ENCODE results near the gene RFT1.

The RFT1 gene

DNA sequence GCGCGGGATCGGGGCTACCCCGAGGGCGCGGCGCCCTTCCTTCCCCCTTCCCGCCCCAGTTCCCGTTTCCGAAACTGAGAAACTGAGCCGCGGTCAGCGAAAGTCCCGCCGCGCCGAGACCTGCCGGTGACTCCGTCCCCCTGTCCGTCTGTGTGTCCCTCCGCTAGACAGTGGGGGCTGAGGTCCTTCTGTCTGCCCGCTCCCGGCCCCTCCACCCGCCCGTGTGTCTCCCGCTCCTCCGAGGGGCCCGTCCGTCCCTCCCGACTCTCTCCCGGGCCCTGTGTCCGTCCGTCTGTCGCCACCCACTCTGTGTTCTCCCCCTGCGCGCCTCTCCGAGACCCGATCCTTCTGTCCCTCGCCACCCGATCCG lies 31.2 kb upstream of the RFT1 start (continued):
- TF ChIP-seq, protein P1, sequence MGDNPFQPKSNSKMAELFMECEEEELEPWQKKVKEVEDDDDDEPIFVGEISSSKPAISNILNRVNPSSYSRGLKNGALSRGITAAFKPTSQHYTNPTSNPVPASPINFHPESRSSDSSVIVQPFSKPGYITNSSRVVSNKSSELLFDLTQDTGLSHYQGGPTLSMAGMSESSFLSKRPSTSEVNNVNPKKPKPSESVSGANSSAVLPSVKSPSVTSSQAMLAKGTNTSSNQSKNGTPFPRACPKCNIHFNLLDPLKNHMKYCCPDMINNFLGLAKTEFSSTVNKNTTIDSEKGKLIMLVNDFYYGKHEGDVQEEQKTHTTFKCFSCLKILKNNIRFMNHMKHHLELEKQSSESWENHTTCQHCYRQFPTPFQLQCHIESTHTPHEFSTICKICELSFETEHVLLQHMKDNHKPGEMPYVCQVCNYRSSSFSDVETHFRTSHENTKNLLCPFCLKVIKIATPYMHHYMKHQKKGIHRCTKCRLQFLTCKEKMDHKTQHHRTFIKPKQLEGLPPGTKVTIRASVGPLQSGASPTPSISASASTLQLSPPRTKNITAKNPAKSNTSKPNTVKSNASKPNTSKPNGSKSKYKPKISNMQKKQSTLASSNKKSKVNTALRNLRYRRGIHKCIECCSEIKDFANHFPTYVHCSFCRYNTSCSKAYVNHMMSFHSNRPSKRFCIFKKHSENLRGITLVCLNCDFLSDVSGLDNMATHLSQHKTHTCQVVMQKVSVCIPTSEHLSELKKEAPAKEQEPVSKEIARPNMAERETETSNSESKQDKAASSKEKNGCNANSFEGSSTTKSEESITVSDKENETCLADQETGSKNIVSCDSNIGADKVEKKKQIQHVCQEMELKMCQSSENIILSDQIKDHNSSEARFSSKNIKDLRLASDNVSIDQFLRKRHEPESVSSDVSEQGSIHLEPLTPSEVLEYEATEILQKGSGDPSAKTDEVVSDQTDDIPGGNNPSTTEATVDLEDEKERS (tag by site-specific recombination; IDR thresholded peaks at IDR 0.05) = no peak
- TF ChIP-seq SALL2 (tag by site-specific recombination; IDR thresholded peaks at IDR 0.05; ENCODE audit: borderline replicate concordance) = no peak
- no peak for TF ChIP-seq ZNF791 (tag by site-specific recombination; IDR thresholded peaks at IDR 0.05)
- TF ChIP-seq ZNF423 (tag by site-specific recombination; IDR thresholded peaks at IDR 0.05) = no peak
- TF ChIP-seq ZNF530 (tag by site-specific recombination; IDR thresholded peaks at IDR 0.05; ENCODE audit: low read depth) = no peak
- TF ChIP-seq ZNF529 (tag by site-specific recombination; IDR thresholded peaks at IDR 0.05; ENCODE audit: insufficient replicate concordance) = no peak
- TF ChIP-seq ZNF555 (tag by site-specific recombination; conservative IDR thresholded peaks at IDR 0.05) = no peak
- no peak for TF ChIP-seq ZNF138 (tag by site-specific recombination; IDR thresholded peaks at IDR 0.05; ENCODE audit: borderline replicate concordance)
- no peak for TF ChIP-seq SP2 (tag by site-specific recombination; IDR thresholded peaks at IDR 0.05)
- TF ChIP-seq HOXA7 (CRISPR knock-in tag; IDR thresholded peaks at IDR 0.05; ENCODE audit: borderline replicate concordance) = no peak
- TF ChIP-seq SCRT2 (tag by site-specific recombination; IDR thresholded peaks at IDR 0.05) = no peak
- TF ChIP-seq ZNF777 (tag by site-specific recombination; IDR thresholded peaks at IDR 0.05; ENCODE audit: borderline replicate concordance) = no peak
- no peak for TF ChIP-seq ZNF707 (tag by site-specific recombination; IDR thresholded peaks at IDR 0.05)
- TF ChIP-seq, protein P2, sequence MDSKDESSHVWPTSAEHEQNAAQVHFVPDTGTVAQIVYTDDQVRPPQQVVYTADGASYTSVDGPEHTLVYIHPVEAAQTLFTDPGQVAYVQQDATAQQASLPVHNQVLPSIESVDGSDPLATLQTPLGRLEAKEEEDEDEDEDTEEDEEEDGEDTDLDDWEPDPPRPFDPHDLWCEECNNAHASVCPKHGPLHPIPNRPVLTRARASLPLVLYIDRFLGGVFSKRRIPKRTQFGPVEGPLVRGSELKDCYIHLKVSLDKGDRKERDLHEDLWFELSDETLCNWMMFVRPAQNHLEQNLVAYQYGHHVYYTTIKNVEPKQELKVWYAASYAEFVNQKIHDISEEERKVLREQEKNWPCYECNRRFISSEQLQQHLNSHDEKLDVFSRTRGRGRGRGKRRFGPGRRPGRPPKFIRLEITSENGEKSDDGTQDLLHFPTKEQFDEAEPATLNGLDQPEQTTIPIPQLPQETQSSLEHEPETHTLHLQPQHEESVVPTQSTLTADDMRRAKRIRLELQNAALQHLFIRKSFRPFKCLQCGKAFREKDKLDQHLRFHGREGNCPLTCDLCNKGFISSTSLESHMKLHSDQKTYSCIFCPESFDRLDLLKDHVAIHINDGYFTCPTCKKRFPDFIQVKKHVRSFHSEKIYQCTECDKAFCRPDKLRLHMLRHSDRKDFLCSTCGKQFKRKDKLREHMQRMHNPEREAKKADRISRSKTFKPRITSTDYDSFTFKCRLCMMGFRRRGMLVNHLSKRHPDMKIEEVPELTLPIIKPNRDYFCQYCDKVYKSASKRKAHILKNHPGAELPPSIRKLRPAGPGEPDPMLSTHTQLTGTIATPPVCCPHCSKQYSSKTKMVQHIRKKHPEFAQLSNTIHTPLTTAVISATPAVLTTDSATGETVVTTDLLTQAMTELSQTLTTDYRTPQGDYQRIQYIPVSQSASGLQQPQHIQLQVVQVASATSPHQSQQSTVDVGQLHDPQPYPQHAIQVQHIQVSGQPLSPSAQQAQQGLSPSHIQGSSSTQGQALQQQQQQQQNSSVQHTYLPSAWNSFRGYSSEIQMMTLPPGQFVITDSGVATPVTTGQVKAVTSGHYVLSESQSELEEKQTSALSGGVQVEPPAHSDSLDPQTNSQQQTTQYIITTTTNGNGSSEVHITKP (tag by site-specific recombination; IDR thresholded peaks at IDR 0.05) = no peak
- no peak for TF ChIP-seq ZNF202 (tag by site-specific recombination; IDR thresholded peaks at IDR 0.05; ENCODE audit: borderline replicate concordance)
- no peak for TF ChIP-seq RBAK (tag by site-specific recombination; IDR thresholded peaks at IDR 0.05)
- TF ChIP-seq ZNF23 (tag by site-specific recombination; IDR thresholded peaks at IDR 0.05; ENCODE audit: borderline replicate concordance) = no peak
- TF ChIP-seq ZNF302 (tag by site-specific recombination; IDR thresholded peaks at IDR 0.05; ENCODE audit: low read depth) = no peak
- TF ChIP-seq ZNF768 (tag by site-specific recombination; IDR thresholded peaks at IDR 0.05) = no peak
- no peak for TF ChIP-seq ZNF214 (tag by site-specific recombination; IDR thresholded peaks at IDR 0.05; ENCODE audit: borderline replicate concordance)
- TF ChIP-seq ZNF10 (tag by site-specific recombination; IDR thresholded peaks at IDR 0.05) = no peak
- TF ChIP-seq KLF9 (tag by site-specific recombination; IDR thresholded peaks at IDR 0.05; ENCODE audit: low read depth) = no peak
- TF ChIP-seq, protein P3, sequence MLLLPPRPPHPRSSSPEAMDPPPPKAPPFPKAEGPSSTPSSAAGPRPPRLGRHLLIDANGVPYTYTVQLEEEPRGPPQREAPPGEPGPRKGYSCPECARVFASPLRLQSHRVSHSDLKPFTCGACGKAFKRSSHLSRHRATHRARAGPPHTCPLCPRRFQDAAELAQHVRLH (tag by site-specific recombination; IDR thresholded peaks at IDR 0.05) = no peak
- TF ChIP-seq ZNF510 (tag by site-specific recombination; IDR thresholded peaks at IDR 0.05; ENCODE audit: insufficient replicate concordance) = no peak
- TF ChIP-seq PRDM2 (tag by site-specific recombination; IDR thresholded peaks at IDR 0.05; ENCODE audit: borderline replicate concordance) = no peak
- TF ChIP-seq KLF8 (tag by site-specific recombination; IDR thresholded peaks at IDR 0.05) = peak; percentile 58; the same call in 1 of the 2 replicates
- no peak for TF ChIP-seq KLF7 (tag by site-specific recombination; IDR thresholded peaks at IDR 0.05; ENCODE audit: borderline replicate concordance)
